ENCODE results near the gene ADCY3. TPM values are rescaled to one million over a fixed set of nuclear protein-coding genes. Genes with fewer than 3 reads are reported as not detected.

ADCY3 gene
- polyA plus RNA-seq, 1 donor from 2014 or later: 28.8 TPM

- Histone ChIP-seq H3K36me3 (ENCODE audit: insufficient read depth, low read length) (no peaks in the 10 kb centered on the region), H3K4me2 (ENCODE audit: low read length) (no peak overlapping the region), H3K79me2 (replicated peaks; ENCODE audit: insufficient read depth, low read length) (no peaks in the 10 kb centered on the region), H3K27ac (ENCODE audit: low read length) (no peak overlapping the region), H3K9me3 (ENCODE audit: low read length) (no peaks in the 10 kb centered on the region), H3F3A (ENCODE audit: insufficient read depth, low read length, poor library complexity, severe bottlenecking) (no peaks in the 10 kb centered on the region), H3K4me3 (ENCODE audit: low read length) (no peak overlapping the region), H4K20me1 (ENCODE audit: insufficient read depth) (no peaks in the 10 kb centered on the region), H3K9ac (ENCODE audit: low read length) (no peak overlapping the region), H2AFZ (ENCODE audit: low read depth, low read length) (no peak overlapping the region), H3K9me2 (ENCODE audit: insufficient read depth, low read length) (no peaks in the 10 kb centered on the region), H3K27me3 (ENCODE audit: insufficient read depth, low read depth, low read length) (no peaks in the 10 kb centered on the region)
- TF ChIP-seq RAD21 (conservative IDR thresholded peaks at IDR 0.05) (no peak), EP300 (conservative IDR thresholded peaks at IDR 0.05; ENCODE audit: poor library complexity, severe bottlenecking) (no peak), TAF1 (IDR thresholded peaks at IDR 0.05; ENCODE audit: low read depth) (no peak), SMC3 (conservative IDR thresholded peaks at IDR 0.05; ENCODE audit: poor library complexity) (no peak), REST (IDR thresholded peaks at IDR 0.05; ENCODE audit: borderline replicate concordance) (no peak), CTCF (IDR thresholded peaks at IDR 0.05; ENCODE audit: poor library complexity, severe bottlenecking) (no peak), POLR2AphosphoS5 (IDR thresholded peaks at IDR 0.05) (no peak), EZH2 (IDR thresholded peaks at IDR 0.05; ENCODE audit: borderline replicate concordance, insufficient read depth, low read length, poor library complexity, severe bottlenecking) (no peak), MXI1 (conservative IDR thresholded peaks at IDR 0.05; ENCODE audit: poor library complexity, severe bottlenecking) (no peak)
Observed at GRCh38 chr2:24937236-24937635, 17.2 kb upstream of the ADCY3 start.

- Histone ChIP-seq H3K27ac (ENCODE audit: low read length) (no peak overlapping the region), H3K36me3 (ENCODE audit: insufficient read depth, low read length) (no peaks in the 10 kb centered on the region), H3K79me2 (replicated peaks; ENCODE audit: insufficient read depth, low read length) (no peaks in the 10 kb centered on the region), H3K4me3 (ENCODE audit: low read length) (no peak overlapping the region), H3F3A (ENCODE audit: insufficient read depth, low read length, poor library complexity, severe bottlenecking) (no peaks in the 10 kb centered on the region), H4K20me1 (ENCODE audit: insufficient read depth) (no peaks in the 10 kb centered on the region), H3K27me3 (ENCODE audit: insufficient read depth, low read depth, low read length) (no peaks in the 10 kb centered on the region), H3K9ac (ENCODE audit: low read length) (no peak overlapping the region), H2AFZ (ENCODE audit: low read depth, low read length) (no peak overlapping the region), H3K9me3 (ENCODE audit: low read length) (no peaks in the 10 kb centered on the region), H3K4me2 (ENCODE audit: low read length) (no peak overlapping the region), H3K9me2 (ENCODE audit: insufficient read depth, low read length) (no peaks in the 10 kb centered on the region)
- TF ChIP-seq RAD21 (conservative IDR thresholded peaks at IDR 0.05): no peak
- no peak for TF ChIP-seq SMC3 (conservative IDR thresholded peaks at IDR 0.05; ENCODE audit: poor library complexity)
- TF ChIP-seq MXI1 (conservative IDR thresholded peaks at IDR 0.05; ENCODE audit: poor library complexity, severe bottlenecking): no peak
- no peak for TF ChIP-seq REST (IDR thresholded peaks at IDR 0.05; ENCODE audit: borderline replicate concordance)
- no peak for TF ChIP-seq CTCF (IDR thresholded peaks at IDR 0.05; ENCODE audit: poor library complexity, severe bottlenecking)
- TF ChIP-seq TAF1 (IDR thresholded peaks at IDR 0.05; ENCODE audit: low read depth): no peak
- TF ChIP-seq POLR2AphosphoS5 (IDR thresholded peaks at IDR 0.05): no peak
Observed at GRCh38 chr2:24935145-24935544, 15.1 kb upstream of the ADCY3 start.

Measured in neural cell (in vitro differentiated cells).